ENCODE results near the gene HSPB8.

DNA sequence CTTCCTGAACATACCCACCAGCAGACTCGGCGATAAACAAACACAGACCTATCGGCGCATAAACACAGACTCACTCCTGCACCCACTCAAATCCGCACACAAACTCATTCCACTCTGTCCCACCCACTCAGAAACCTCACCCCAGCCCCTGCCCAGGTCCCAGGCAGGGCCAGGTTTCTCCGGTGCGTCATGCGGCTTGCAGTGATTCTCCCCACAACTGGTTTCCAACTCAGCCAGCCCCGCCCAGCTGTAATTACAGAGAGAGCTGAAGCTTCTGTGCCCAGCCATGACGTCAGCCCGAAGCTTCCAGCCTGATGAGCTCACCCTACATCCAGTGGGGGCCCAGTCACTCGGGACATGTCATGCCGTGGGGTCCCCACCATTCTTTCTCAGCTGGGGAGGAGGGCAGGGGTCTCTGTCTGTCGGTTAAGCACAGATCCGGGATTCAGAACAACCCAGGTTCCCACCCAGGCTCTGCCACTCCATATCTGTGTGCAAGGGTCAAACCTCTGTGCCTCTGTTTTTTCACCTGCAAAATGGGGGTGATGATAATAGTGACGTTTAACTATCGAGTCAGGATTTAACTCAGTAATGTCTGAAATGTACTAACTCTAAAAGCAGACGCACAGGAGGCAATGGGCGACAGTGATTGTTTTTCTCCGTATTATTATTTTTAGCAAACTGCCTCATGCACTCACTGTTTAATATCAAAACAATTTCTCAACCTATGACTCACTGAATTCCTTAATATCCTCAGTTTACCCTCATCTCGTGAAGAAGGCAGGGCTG is 2.3 kb upstream of the HSPB8 start:
- TF ChIP-seq, protein P1, sequence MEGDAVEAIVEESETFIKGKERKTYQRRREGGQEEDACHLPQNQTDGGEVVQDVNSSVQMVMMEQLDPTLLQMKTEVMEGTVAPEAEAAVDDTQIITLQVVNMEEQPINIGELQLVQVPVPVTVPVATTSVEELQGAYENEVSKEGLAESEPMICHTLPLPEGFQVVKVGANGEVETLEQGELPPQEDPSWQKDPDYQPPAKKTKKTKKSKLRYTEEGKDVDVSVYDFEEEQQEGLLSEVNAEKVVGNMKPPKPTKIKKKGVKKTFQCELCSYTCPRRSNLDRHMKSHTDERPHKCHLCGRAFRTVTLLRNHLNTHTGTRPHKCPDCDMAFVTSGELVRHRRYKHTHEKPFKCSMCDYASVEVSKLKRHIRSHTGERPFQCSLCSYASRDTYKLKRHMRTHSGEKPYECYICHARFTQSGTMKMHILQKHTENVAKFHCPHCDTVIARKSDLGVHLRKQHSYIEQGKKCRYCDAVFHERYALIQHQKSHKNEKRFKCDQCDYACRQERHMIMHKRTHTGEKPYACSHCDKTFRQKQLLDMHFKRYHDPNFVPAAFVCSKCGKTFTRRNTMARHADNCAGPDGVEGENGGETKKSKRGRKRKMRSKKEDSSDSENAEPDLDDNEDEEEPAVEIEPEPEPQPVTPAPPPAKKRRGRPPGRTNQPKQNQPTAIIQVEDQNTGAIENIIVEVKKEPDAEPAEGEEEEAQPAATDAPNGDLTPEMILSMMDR (IDR thresholded peaks at IDR 0.05; ENCODE audit: insufficient read depth, low read length) = no peak
- TF ChIP-seq POLR2AphosphoS5 (IDR thresholded peaks at IDR 0.05; ENCODE audit: low read depth) = no peak
